CD4-positive, alpha-beta T cell treated with Interleukin-6 at 100 ng/mL for 8 hours (primary cell): Measurements from ENCODE around the gene DBH.
"Not testable (repeated sequence)": the region's sequence is repeated elsewhere in the genome, so short reads cannot be mapped to it uniquely, and the experiment has no call there.

Experiments
- DNase-seq: peaks from one replicate; pipeline ENCODE4 v3.0.0-alpha.2; 2020; ENCODE audit warnings: mixed read lengths, low spot score

DBH gene

DNA sequence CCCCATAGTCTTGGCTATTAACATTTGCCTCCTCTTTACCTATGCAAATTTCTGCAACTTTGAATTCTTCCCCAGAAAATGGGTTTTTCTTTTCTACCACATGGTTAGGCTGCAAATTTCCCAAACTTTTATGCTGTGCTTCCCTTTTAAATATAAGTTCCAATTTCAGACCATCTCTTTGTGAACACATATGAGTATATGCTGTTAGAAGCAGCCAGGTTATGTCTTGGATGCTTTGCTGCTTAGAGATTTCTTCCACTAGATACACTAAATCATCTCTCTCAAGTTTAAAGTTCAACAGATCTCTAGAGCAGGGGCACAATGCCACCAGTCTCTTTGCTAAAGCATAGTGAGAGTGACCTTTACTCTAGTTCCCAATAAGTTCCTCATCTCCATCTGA is 10.2 kb upstream of the DBH start:
- DNase-seq: not testable (repeated sequence)

DNA sequence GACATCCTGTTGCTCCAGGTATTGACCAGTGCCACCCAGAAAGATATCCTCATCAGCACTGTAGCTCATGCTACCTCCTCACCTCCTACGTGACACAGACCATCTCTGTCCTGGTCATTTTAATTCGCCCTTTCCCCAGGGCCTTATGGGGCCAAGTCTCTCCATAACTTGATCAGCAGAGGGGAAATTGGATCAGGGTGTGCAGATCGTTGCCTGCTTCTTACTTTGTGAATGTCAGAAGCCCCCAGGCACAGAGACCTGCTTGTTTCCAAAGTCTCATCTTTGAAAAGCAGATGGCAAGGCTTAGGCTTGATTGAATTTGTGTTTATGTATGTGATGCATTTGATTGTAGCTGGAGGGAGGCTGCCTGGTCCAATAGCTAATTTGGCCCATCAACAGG is 8.8 kb upstream of the DBH start:
- DNase-seq: no peak

DNA sequence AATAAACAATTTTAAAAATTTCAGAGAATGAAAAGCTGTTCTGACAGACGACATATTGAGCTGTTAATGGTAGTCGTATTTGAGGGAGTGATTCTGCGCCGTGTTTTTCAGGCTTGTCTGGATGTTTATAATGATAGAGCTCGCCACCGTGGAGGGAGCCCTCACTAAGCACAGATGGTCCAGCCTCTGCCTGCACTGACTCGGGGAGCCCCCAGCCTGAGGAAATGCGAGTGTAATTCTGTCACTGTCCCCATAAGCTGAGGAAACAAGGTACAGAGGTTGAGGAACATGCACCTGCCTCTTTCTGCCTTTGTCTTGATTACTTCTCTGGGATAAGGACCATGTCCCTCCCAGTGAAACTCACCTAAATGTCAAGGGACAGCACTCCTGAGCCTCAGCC is 7.4 kb upstream of the DBH start:
- DNase-seq: no peak

DNA sequence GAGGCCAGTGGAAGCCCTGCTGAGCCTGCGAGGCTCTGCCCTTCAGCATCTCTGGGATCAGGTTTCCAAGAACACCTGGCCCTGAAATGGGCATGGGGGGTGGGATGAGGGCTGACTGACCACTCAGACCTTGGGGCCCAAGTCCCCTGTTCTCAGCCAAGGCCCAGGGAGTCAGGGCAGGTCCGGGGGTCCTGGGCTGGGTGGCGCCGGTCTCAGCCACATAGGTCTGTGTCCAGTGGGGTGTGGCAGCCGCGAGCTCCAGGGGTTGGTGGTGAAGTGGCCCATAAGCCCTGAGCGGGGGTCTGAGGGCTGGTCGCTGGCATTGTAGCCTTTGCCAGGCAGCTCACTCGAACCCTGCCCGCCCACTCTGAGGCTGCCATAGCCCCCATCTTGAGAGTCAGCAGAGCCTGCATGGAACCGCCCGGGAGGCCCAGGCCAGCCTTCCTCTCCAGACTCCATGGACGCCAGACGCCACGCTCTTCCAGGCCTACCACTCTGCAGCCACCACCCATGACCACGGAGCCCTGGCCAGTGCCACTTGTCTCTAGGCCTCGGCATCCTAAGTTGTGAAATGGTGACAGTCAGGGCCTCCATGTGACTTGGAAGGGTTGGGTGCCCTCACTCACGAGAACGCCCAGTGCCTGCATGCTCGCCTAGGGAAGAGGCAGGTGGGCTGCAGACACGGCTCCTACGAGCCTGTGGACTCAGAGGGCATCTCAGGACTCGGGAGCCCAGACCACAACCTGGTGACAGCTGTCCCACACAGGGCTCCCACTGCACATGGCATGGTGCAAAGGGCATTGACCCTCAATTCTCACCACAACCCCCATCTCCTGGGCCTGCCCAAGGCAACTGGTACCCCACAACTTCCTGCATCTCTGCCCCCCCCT is 6.7 kb upstream of the DBH start:
- DNase-seq: no peak

DNA sequence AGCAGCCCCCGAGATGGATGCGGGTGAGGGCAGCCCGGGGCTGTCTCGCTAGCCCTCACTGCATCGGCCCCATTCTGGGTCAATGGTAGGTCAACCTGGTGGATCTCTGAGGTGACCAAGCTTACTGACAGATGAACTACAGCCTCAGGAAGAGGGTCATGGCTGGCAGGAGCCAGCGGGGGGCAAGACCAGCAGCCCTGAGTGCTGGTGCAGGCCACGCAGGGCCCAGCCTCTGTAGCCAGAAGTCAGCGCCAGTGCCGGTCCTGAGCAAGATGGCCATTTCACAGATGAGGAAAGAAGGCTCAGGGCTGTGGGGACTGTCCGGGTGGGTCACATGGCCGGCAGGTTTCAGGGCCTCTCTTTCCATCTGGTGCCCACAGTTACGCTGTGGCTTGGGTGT is 5.1 kb upstream of the DBH start:
- DNase-seq: no peak

DNA sequence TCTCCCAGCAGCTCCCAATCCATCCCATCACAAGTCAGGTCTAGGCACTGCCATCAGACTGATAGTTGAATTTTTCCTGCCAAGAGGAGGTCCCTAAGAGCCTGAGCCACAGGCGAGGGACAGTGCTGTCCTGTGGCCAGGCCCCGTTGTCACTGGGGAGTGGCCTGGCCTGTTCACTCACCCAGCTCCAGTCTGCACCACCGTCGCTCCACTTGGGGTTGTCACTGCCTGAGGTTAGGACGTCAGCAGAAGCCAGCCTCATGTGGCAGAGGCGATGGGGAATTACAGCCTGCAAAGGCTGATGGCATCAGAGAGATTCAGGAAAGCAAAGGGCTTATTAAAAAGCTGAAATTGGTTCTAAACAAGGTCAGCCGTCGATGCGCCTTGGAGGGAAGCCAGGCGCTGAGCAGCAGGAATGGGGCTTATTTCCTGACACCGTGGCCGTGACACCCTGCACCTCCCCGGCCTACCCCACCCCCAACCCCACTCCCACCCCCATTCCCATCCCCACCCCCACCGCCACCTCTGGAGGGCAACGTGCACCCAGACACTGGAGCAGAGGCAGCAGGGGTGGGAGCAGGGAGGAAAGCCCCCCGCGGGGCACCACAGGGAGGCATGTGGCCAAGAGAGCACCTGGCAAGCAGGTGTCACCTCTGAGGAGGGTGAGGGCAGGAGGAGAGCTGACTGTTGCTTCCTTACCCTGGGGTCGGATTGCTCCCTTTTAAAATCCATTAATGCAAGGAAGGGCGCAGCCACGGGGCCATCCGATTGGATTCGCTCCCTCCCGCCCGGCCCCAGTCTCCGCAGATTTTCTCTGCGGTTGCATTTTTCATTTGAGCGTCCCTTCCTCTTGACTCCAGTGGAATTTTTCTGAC is 3.1 kb upstream of the DBH start:
- DNase-seq: no peak

DNA sequence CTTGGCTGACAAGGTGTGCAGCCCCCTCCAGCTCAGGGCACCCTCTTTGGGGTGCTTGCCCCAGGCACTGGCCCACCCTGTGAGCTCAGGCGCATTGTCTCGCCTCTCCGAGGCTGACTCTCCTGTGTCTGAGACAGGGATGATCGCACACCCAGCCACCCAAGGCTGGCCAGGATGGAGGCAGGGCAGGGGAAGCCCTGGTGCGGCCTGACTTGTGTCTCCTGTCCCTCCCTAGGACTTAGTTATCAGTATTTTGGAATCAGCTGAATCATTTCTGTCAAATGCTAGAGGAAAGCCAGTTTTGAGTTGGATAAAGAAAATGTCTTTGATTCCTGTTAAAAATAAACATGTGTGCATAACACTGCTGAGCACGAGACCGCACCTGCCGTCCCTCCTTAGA is 2.5 kb upstream of the DBH start:
- no peak for DNase-seq

DNA sequence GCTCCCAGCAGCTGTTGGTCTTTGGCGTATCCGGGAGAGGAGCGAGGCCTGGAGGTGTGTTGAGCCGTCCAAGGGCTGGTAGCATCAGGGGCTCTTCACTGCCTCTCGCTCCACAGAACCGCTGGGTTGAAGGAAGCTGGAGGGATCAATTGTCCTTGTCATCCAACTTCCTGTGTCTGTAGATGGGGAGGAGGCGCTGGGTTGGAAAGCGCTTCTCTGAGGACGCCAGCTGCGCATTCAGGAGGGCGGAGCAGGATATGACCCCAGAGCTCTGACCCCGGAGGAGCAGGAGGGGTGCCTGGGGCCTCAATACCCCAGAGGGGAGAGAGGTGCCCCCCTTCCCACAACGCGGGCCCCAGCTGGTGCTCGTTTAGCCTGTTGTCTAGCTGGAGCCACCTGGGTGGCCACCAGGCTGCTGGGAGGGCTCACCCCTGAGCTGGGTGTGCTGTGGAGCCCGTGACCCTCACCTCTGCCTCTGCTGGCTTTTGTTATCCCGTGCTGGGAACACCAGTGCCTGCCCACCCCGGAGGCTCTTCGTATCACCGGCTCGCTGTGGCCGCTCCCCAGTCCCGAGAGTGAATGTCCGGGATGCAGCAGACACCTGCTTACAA is 2.0 kb upstream of the DBH start:
- no peak for DNase-seq

DNA sequence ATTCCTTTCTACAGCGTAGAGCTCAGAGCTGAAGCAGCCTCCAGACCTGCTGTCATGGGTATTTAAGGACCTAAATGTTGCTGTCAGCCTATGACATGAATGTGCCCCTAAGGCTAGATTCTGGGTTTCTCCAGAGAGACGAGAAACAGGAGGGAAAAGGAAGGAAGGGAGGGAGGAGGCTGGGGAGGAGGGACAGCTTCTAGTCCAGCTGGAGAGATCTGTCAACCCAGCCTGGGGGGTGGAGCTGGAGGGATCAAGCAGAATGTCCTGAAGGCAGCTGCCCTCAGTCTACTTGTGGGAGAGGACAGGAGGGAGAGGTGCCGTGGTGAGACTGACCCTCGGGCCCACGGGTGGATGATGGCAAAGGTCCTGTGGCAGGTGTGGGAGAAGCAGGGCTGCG is 1.1 kb upstream of the DBH start:
- no peak for DNase-seq

DNA sequence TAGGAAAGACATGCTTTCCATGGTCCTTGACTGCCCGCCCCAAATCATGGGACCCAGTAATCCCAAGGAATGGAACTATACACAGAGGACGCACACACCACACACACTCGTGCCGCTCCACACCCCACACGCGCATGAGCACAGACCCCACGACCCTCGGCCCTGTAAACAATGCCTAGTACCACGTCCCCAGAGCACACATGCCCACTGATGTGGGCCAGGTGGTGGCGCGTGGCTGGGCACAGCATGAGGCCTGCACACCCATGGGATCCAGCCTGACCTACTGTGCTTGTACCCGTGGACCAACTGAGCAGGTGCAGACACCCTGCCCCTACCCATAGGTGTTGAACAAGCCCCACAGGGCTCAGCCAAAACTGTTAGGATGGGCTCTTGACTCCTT is 739 bp downstream of the DBH start:
- DNase-seq: no peak

DNA sequence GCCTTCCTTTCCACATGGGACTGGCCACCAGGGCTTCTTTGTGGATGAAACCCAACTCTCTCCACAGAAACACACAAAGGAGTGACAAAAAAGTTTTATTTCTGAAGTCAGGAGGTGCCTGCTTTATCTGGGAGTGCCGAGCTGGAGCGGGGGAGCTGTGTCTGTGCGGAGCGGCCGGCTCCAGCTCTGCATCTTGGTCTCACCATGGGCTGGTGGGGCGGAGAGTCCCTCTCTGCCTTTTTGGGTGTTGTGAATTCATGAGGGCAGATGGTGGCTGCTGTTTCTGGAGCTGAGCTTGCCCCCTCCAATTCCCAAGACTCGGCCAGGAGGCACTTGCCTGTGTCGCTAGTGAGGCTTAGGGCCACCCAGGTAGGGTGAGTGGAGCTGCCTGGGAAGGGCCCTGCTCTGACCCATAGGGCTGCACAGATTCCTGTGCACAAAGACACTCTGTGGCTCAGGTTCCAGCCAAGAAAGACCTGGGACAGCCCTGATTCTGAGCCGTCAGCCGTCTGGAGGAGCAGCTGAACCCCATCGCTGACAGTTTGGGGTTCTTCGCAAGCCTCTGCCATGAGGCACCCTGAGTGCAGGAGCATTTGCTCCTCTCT is 1.4 kb downstream of the DBH start:
- DNase-seq: no peak

DNA sequence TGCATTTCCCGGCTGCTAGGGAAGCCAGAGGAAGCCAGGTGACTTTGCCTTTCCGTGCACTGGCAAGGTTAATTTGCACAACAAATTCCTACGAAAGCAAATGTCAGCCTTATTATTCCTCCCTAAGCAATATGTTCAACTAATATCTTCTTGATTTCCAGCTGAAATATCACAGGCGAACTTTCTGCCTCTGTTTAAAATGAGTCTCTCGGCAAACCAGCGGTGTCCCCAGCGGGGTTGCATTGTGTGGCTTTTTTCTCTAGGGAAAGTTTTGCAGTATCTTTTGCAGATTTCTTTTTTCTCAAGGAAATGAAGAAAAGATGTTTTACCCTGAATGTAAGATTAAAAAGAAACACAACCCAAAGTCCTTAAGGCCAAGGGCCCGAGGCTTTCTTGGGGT is 1.9 kb downstream of the DBH start:
- no peak for DNase-seq

DNA sequence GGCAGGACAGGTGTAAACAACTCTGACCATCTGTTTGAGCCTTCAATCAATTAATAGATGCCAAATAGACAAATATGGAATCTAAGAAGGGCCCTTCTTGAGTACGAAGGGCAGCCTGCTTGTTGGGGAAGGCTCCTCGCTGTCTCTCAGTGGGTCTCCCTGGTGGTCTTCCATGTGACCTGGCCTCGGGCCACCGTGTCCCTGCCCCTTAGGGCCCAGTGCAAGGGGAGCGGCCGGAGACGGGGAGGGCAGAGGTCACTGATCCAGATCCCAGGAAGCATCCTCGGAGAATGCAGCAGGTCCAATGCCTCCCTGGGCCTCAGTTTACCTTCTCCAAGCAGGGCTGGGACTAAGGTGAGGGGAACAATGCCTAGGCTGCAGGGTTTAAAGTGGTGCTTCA is 2.5 kb downstream of the DBH start:
- DNase-seq: no peak

DNA sequence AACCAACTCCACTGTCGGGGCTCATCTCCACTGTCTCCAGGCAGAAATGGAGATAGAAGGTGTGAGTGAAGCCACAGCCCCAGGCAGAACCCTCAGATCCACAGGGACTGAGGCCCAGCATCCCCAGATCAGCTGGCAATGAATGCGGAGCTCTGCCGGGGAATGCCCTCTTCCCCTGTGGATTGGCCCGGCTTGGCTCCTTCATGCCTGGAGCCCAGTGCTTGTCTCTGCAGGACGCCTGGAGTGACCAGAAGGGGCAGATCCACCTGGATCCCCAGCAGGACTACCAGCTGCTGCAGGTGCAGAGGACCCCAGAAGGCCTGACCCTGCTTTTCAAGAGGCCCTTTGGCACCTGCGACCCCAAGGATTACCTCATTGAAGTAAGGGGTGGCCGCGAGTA is 3.5 kb downstream of the DBH start:
- no peak for DNase-seq

DNA sequence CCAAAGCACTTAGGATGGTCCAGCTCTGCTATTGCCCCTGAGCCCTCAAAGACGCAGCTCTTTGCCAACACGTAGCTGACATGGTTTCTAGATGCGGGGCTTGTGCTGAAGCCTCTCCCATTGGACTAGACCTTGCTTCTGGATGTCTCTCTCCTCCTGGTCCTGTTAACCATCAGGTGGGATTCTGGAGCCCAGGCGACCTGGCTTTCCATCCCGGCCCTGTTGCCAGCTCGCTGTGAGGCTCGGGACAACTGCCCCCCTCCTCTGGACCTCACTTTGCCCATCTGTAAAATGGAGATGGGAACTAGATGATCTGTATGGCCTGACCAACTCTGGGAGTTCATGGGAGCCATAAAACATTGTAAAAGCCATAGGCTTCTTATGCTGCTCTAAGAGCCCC is 4.0 kb downstream of the DBH start:
- no peak for DNase-seq

DNA sequence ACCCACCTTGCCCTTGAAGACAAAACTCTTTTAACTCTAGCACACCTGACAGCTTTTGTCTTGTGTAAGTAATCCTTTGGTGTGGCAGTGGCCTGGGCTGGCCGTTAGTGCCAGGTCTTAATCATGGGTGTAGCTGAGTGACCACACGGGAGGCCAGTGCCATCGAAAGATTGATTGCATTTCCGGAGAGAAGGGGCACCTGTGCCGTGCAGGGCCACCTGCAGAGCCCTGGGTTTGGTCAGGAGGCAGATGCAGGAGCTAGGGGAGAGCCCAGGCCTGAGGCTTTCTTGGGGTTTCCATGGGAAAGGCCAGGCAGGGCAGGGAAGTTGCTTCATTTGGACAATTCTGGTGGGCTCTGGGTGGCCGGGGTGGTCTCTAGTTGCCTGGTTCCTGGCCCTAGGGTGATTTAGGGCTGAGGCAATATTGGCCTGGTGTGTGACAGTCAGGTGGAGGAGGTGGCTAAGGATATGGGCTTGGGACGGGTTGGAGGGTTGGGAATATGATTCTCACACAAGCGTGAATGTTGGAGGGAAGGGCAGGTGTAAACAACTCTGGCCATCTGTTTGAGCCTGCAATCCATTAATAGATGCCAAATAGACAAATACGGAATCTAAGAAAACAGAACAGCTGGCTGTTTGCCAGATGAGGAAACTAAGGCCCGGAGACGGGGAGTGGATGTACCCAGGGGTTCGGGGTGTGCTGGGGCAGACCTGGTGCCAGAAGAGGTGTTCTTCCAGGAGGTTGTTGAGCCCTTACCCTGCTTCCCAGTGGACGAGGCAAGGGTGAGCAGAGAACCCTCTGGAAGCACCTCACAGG is 4.6 kb downstream of the DBH start:
- DNase-seq: no peak

DNA sequence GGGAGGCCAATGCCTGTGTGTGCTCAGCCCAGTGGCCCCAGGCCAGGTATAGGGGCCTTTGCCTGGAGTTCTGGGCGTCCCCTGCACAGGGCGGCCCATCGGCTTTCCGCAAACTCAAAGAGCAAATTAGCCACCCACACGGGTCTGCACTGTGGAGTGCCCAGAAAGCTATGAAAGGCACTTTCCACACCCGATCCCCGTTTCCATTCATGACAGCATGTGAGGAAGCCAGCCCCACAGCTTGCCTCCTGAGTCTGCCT is 5.2 kb downstream of the DBH start:
- DNase-seq: no peak

DNA sequence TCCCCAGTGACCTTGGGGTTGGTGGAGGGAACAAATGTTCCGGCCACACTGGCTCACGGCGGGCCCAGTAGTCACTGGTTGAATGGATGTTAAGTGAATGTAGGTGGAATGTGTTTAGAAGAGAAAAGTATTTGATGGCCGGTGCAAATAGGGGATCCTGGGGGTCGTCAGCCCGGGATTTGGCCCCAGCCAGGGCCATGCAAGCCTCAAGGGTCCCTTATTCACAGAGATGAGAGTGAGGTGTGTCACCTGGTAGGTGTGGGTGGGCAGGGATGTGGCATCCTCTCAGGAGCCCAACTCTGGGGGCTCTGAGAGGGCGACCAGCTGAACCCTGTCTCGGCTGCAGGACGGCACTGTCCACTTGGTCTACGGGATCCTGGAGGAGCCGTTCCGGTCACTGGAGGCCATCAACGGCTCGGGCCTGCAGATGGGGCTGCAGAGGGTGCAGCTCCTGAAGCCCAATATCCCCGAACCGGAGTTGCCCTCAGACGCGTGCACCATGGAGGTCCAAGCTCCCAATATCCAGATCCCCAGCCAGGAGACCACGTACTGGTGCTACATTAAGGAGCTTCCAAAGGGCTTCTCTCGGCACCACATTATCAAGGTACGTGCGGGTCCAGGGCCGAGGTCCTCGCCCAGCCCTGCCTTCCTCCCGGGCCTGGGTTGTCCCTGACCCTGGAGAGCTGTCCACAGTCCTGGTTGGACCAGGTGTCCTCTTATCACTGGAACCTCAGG is 5.9 kb downstream of the DBH start:
- DNase-seq: no peak

DNA sequence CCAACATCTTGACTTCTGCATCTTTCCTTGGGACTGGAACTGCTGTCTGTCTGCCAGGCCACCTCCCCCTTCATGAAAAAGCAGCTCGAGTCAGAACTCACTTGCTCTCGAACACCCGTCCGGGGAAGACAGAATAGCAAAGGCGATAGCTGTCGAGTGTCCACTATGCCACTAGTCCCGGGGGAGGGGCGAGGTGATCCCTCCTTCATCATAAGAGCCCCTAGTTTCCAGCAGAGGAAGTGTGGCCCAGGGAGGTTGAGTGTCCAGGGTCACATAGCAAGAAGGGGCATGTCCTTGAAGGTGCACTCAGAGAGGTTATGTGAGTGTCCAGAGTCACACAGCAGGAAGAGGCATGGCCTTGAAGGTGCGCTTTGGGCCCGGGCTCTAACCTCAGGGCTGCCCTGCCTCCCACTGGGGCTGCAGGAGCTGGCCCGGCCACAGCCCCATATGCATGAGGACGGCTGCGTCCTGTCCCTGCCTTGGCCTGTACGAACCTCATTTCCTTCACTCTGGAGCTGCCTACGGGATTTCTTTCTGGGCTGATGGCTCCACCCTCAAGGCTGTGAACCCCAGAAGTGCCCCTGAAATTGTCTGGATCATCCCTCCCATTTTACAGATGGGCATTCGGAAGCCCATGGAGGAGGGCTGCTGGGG is 6.7 kb downstream of the DBH start:
- no peak for DNase-seq

DNA sequence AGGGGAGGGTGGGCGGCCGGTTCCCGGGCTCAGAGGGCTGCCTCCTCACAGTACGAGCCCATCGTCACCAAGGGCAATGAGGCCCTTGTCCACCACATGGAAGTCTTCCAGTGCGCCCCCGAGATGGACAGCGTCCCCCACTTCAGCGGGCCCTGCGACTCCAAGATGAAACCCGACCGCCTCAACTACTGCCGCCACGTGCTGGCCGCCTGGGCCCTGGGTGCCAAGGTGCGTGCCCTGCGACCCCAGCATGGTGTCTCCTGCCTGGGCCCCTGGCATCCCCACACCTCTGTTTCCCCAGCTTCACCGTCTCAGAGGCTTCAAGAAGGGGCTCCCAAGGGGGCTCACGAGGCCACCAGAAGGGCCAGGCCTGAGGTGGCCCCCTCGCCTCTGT is 7.2 kb downstream of the DBH start:
- DNase-seq: no peak
